NCI-H2227 (cell line): ENCODE results near the gene LRRN4CL.
"Not testable (repeated sequence)": the region's sequence is repeated elsewhere in the genome, so short reads cannot be mapped to it uniquely, and the experiment has no call there.

Experiments used
- DNase-seq: peaks from one replicate; lab custom pipeline; 2025; ENCODE audit not compliant: unreplicated experiment; lab: John Stamatoyannopoulos, UW

Gene LRRN4CL

GRCh38 chr11:62677156-62677555, 12.2 kb downstream of the LRRN4CL start:
- no peak for DNase-seq

- peak; percentile 21 for DNase-seq
Measured at GRCh38 chr11:62676698-62677097, 12.6 kb downstream of the LRRN4CL start.

- DNase-seq, result not testable (repeated sequence)
Measured at GRCh38 chr11:62675415-62675814, 13.9 kb downstream of the LRRN4CL start.

GRCh38 chr11:62673196-62673525, 16.2 kb downstream of the LRRN4CL start:
- no peak for DNase-seq

- peak; percentile 95 for DNase-seq
Measured at GRCh38 chr11:62671608-62672389, 17.5 kb downstream of the LRRN4CL start, which contains the start of the genes LBHD1 and UQCC3. TSS of gene LBHD1 (minus strand) at chr11:62672267. CDS start at chr11:62670031, 2,236 bp downstream. TSS of gene UQCC3 (plus strand) at chr11:62671673. CDS start at chr11:62671746, 73 bp downstream.

DNA sequence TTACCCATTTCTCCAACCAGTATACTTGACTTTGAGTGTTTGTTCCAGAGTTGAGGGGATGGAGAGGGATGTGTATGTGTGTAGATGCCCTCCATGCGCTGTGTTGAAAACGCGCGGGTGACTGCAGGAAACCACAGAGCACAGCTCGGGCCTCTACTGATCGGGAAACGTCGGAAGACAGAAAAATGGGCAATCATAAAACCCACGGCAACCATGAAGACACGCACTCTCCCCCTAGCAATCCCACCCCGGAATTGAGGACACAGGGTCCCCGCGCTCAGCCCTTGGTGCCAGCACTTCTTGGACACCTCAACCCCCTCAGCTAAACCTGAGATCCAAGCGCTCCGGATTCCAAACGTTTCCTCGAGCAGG, 18.1 kb downstream of the LRRN4CL start:
- DNase-seq, result no peak

GRCh38 chr11:62669420-62670161, 19.7 kb downstream of the LRRN4CL start:
- DNase-seq, result peak; percentile 27

- no peak for DNase-seq
Measured at GRCh38 chr11:62667460-62667859, 21.9 kb downstream of the LRRN4CL start.

GRCh38 chr11:62666259-62666926, 22.9 kb downstream of the LRRN4CL start:
- no peak for DNase-seq

GRCh38 chr11:62665599-62666258, 23.6 kb downstream of the LRRN4CL start:
- DNase-seq, result peak; percentile 79

DNA sequence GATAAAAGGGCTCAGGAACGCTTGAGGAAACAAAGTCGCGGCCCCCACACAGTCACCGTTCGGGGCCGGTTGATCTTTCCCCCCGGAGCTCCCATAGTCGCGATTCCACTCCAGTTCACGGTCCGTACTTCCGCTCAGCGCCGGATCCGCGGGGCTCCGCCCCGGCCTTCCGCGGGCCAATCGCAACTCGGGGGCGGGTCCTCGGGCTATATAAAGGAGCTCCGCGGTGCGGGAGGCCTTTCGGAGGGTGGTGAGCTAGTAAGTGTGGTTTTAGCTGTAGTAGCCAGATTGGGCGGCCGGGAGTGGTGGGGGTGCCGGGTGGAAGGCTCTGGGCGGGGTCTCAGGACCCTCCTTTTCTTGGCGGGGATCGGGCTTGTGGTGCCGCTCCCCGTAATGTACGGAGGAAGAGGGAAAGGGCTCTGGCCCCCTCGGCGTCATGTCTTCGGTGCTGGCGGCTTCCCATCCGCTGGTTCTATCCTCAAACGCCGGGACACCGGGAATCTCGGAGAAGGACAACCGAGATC, 24.2 kb downstream of the LRRN4CL start, which contains the start of the genes C11orf98 and CSKMT:
C11orf98 (minus strand) TSS at position 136 of the 524 bp plus-strand sequence; CDS start at position 95, 41 bp downstream.
CSKMT (plus strand) TSS at position 238 of the 524 bp plus-strand sequence. CDS start 568 bp downstream, outside the sequence.
- DNase-seq, result peak; percentile 97

DNA sequence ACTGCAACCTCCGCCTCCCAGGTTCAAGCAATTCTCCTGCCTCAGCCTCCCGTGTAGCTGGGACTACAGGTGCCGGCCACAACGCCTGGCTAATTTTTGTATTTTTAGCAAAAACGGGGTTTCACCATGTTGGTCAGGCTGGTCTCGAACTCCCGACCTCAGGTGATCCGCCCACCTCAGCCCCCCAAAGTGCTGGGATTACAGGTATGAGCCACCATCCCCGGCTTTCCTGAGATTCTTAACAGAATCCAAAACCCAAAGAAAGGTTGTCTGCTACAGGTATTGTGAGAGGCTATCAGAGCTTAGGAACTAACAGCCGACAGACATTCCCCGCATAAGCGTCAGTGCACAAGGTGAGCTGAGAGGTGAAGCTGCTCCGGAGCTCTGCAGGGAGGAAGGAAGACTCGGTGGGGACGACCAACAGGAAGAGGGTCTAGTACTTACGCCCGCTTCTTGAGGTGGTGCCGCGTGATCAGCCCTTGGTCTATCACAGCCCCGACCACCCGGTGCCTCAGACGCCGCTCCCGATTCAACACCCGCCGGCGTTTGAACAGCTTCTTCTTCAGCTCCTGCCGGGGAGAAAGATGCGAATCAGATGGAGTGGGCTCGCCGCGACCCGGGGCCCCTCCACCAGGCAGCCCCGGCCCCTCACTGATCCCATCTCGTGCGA, 24.8 kb downstream of the LRRN4CL start:
- DNase-seq, result peak; percentile 82

DNA sequence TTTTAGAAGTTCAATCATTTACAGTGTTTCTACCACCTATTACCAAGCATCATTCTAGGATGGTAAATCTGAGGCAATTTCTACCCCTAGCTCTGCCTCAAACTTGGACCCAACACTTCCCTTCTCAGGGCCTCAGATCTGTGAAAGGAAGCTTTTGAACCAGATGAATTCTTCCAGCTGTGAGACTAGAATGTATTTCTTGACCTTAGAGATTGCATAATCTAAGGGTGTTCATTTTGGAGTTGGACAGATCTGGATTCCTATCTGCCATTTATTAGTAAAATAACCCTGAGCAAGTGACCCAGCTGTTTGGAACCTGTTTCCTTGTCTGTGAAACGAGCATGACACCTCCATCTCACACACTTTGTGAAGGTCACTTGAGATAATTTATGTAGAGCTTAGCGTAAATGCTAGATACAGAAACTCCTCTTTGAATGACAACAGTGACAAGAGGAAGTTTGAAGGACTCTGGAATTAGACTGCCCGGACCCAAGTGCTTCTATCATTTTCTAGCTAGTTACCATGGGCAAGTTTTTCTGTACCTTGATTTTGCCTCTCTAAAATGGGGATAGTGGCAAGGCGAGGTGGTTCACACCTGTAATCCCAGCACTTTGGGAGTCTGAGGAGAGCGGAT, 32.4 kb downstream of the LRRN4CL start:
- DNase-seq, result no peak

DNA sequence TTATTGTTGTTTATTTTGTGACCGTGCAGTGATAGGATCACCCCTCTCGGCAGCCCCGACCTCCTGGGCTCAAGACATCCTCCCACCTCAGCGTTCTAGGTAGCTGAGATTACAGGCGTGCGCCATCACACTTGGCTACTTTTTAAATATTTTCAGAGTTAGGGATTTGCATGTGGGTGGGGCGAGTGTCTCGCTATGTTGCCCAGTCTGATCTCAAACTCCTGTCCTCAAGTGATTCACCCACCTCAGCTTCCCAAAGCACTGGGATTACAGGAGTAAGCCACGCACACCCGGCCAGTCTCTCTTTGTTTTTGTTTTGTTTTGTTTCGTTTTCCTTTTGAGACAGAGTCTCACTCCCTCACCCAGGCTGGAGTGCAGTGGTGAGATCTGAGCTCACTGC, 35.0 kb downstream of the LRRN4CL start:
- DNase-seq, result no peak

- DNase-seq, result no peak
Measured at GRCh38 chr11:62652161-62653006, 36.9 kb downstream of the LRRN4CL start.

- not testable (repeated sequence) for DNase-seq
Measured at GRCh38 chr11:62650283-62650682, 39.0 kb downstream of the LRRN4CL start.

- no peak for DNase-seq
Measured at GRCh38 chr11:62649486-62649885, 39.8 kb downstream of the LRRN4CL start.

GRCh38 chr11:62648967-62649364, 40.4 kb downstream of the LRRN4CL start:
- no peak for DNase-seq
